Tibial nerve (tissue), 4 donors: ENCODE data around the gene RAP1A.

ENCODE experiments used
- CTCF ChIP-seq, 5 experiments: fragments of 200-600 bp in 3 of 5; fragments of 450-650 bp in 2 of 5; sonication (generic) in 3 of 5; IDR thresholded peaks; one replicate each; pipeline ENCODE4 v1.5.1; 2016 to 2019; ENCODE audit warnings: antibody characterized with exemption in 5 of 5, mild to moderate bottlenecking in 3 of 5, moderate library complexity in 2 of 5
- EP300 ChIP-seq, 2 donors: sonication (generic); formaldehyde crosslinking; IDR thresholded peaks; one replicate each; pipeline ENCODE4 v1.6.1; 2017; ENCODE audit warnings: antibody characterized with exemption in 2 of 2, mild to moderate bottlenecking in 1 of 2

- TF ChIP-seq CTCF (IDR thresholded peaks at IDR 0.05): no peak
- no peak for TF ChIP-seq EP300 (IDR thresholded peaks at IDR 0.05)
Measured at GRCh38 chr1:111597426-111597825, 22.2 kb upstream of the RAP1A start.
